Activated CD8-positive, alpha-beta T cell treated with anti-CD3 and anti-CD28 coated beads, Interleukin-2, amount 10 ng/mL, durations not matched to agents 7 days and 5 days (primary cell): ENCODE results near the gene DLG2. TPM values are rescaled to one million over a fixed set of nuclear protein-coding genes. Genes with fewer than 3 reads are reported as not detected.

Experiments used
- ATAC-seq: fragments of 150-1000 bp; cut with Tn5 transposase; one replicate; pipeline ENCODE4 v1.10.0; 2021; ENCODE audit warnings: moderate library complexity
- CTCF ChIA-PET: fragments of 350-600 bp; sonication (Branson Sonifier 250); formaldehyde crosslinking; loops from one replicate; lab custom pipeline; 2021; ENCODE audit warnings: antibody characterized with exemption; lab: Charles Lee
- POLR2A ChIA-PET: fragments of 350-600 bp; sonication (Branson Sonifier 250); formaldehyde crosslinking; loops from one replicate; lab custom pipeline; 2021; ENCODE audit warnings: antibody characterized with exemption; lab: Charles Lee
- DNase-seq: peaks from one replicate; pipeline ENCODE4 v3.0.0-alpha.2; 2020
- H3K27ac Mint-ChIP-seq: one replicate; pipeline ENCODE4 v1.8.0; 2021; ENCODE audit warnings: mild to moderate bottlenecking, mixed read lengths
- H3K27me3 Mint-ChIP-seq: one replicate; pipeline ENCODE4 v1.8.0; 2021; ENCODE audit warnings: low read depth, mixed read lengths
- H3K36me3 Mint-ChIP-seq: one replicate; pipeline ENCODE4 v1.8.0; 2021; ENCODE audit warnings: low read depth, mixed read lengths
- H3K4me1 Mint-ChIP-seq: one replicate; pipeline ENCODE4 v1.8.0; 2021; ENCODE audit warnings: low read depth, mixed read lengths
- H3K4me3 Mint-ChIP-seq: one replicate; pipeline ENCODE4 v1.8.0; 2021; ENCODE audit warnings: mild to moderate bottlenecking, mixed read lengths
- H3K9me3 Mint-ChIP-seq: one replicate; pipeline ENCODE4 v1.8.0; 2022; ENCODE audit warnings: mixed read lengths; ENCODE audit not compliant: insufficient read depth
- total RNA-seq, 2 experiments: library from RNA; stranded (reverse); gene quantifications; one replicate each; pipeline ENCODE4 v1.2.3, GENCODE V29; 2021

Gene DLG2
- total RNA-seq, 2 experiments from 2014 or later = 1.3 to 1.6 TPM

GRCh38 chr11:83583757-83584366 lies 2043.3 kb downstream of the DLG2 start:
- ATAC-seq = no peak
- Mint-ChIP-seq H3K4me3 (no peak overlapping the region), H3K27ac (no peak overlapping the region), H3K4me1 (no peaks in the 10 kb centered on the region), H3K27me3 (no peaks in the 10 kb centered on the region), H3K9me3 (peaks cover 3% of the 10 kb centered on the region), H3K36me3 (no peaks in the 10 kb centered on the region)
- CTCF ChIA-PET = no interaction called here
- POLR2A ChIA-PET = no interaction called here
- no peak for DNase-seq

GRCh38 chr11:83574519-83574918 lies 2052.6 kb downstream of the DLG2 start:
- Mint-ChIP-seq H3K27me3 (no peaks in the 10 kb centered on the region), H3K4me1 (no peaks in the 10 kb centered on the region), H3K4me3 (no peak overlapping the region), H3K27ac (no peak overlapping the region), H3K36me3 (no peaks in the 10 kb centered on the region), H3K9me3 (no peaks in the 10 kb centered on the region)
- no peak for ATAC-seq
- ChIA-PET POLR2A (no interaction called here), CTCF (no interaction called here)
- DNase-seq = no peak

- H3K27me3 Mint-ChIP-seq = no peaks in the 10 kb centered on the region
- H3K4me3 Mint-ChIP-seq = no peak overlapping the region
- ATAC-seq (no peak), DNase-seq (no peak)
- H3K27ac Mint-ChIP-seq = no peak overlapping the region
- CTCF ChIA-PET = no interaction called here
- H3K4me1 Mint-ChIP-seq = no peaks in the 10 kb centered on the region
- POLR2A ChIA-PET = no interaction called here
- no peaks in the 10 kb centered on the region for H3K9me3 Mint-ChIP-seq
- H3K36me3 Mint-ChIP-seq = no peaks in the 10 kb centered on the region
Measured at GRCh38 chr11:83572581-83573496, 2054.3 kb downstream of the DLG2 start.

GRCh38 chr11:83571302-83571701 lies 2055.8 kb downstream of the DLG2 start:
- H3K4me1 Mint-ChIP-seq = no peaks in the 10 kb centered on the region

GRCh38 chr11:83569134-83569805 lies 2057.9 kb downstream of the DLG2 start:
- H3K27ac Mint-ChIP-seq = no peak overlapping the region
- no peaks in the 10 kb centered on the region for H3K27me3 Mint-ChIP-seq
- ChIA-PET CTCF (interaction anchor here (0.6 kb wide), 1 partner anchor 187 kb away, joined by 3 read pairs; no protein-coding TSS in a partner anchor), POLR2A (no interaction called here)
- DNase-seq = no peak
- no peaks in the 10 kb centered on the region for H3K9me3 Mint-ChIP-seq
- no peak overlapping the region for H3K4me3 Mint-ChIP-seq
- H3K36me3 Mint-ChIP-seq = no peaks in the 10 kb centered on the region
- no peaks in the 10 kb centered on the region for H3K4me1 Mint-ChIP-seq
- no peak for ATAC-seq

More at GRCh38 chr11:83571302-83571701, 2055.8 kb downstream of the DLG2 start:
- Mint-ChIP-seq H3K27me3 (no peaks in the 10 kb centered on the region), H3K4me3 (no peak overlapping the region), H3K36me3 (no peaks in the 10 kb centered on the region), H3K27ac (no peak overlapping the region), H3K9me3 (no peaks in the 10 kb centered on the region)
- DNase-seq = no peak
- ATAC-seq = no peak
- ChIA-PET POLR2A (no interaction called here), CTCF (no interaction called here)

- POLR2A ChIA-PET = no interaction called here
- CTCF ChIA-PET = interaction anchor here (0.6 kb wide), 1 partner anchor 188 kb away, joined by 3 read pairs; no protein-coding TSS in a partner anchor
- Mint-ChIP-seq H3K4me3 (no peak overlapping the region), H3K9me3 (no peaks in the 10 kb centered on the region), H3K36me3 (no peaks in the 10 kb centered on the region), H3K27ac (no peak overlapping the region), H3K27me3 (no peaks in the 10 kb centered on the region), H3K4me1 (no peaks in the 10 kb centered on the region)
- ATAC-seq = no peak
- DNase-seq = no peak
Measured at GRCh38 chr11:83568516-83568915, 2058.6 kb downstream of the DLG2 start.

- POLR2A ChIA-PET = no interaction called here
- CTCF ChIA-PET = no interaction called here
- Mint-ChIP-seq H3K9me3 (no peaks in the 10 kb centered on the region), H3K27ac (no peak overlapping the region), H3K27me3 (no peaks in the 10 kb centered on the region), H3K36me3 (no peaks in the 10 kb centered on the region), H3K4me1 (no peaks in the 10 kb centered on the region), H3K4me3 (no peak overlapping the region)
- DNase-seq (no peak), ATAC-seq (no peak)
Measured at GRCh38 chr11:83566950-83567349, 2060.2 kb downstream of the DLG2 start.

- DNase-seq (no peak), ATAC-seq (no peak)
- Mint-ChIP-seq H3K4me1 (no peaks in the 10 kb centered on the region), H3K27ac (no peak overlapping the region), H3K27me3 (no peaks in the 10 kb centered on the region), H3K9me3 (no peaks in the 10 kb centered on the region), H3K4me3 (no peak overlapping the region), H3K36me3 (no peaks in the 10 kb centered on the region)
- ChIA-PET POLR2A (no interaction called here), CTCF (no interaction called here)
Measured at GRCh38 chr11:83564870-83565269, 2062.3 kb downstream of the DLG2 start.

- POLR2A ChIA-PET = no interaction called here
- H3K27me3 Mint-ChIP-seq = no peaks in the 10 kb centered on the region
Measured at GRCh38 chr11:83558281-83558680, 2068.9 kb downstream of the DLG2 start.

GRCh38 chr11:83557653-83558052 lies 2069.5 kb downstream of the DLG2 start:
- Mint-ChIP-seq H3K9me3 (no peaks in the 10 kb centered on the region), H3K36me3 (no peaks in the 10 kb centered on the region), H3K27me3 (no peaks in the 10 kb centered on the region), H3K27ac (no peak overlapping the region), H3K4me3 (no peak overlapping the region), H3K4me1 (no peaks in the 10 kb centered on the region)
- POLR2A ChIA-PET = no interaction called here
- DNase-seq = no peak
- no peak for ATAC-seq
- CTCF ChIA-PET = no interaction called here

More at GRCh38 chr11:83558281-83558680, 2068.9 kb downstream of the DLG2 start:
- no peaks in the 10 kb centered on the region for H3K9me3 Mint-ChIP-seq
- no peaks in the 10 kb centered on the region for H3K36me3 Mint-ChIP-seq
- no peak for DNase-seq
- CTCF ChIA-PET = no interaction called here
- no peak overlapping the region for H3K4me3 Mint-ChIP-seq
- no peak overlapping the region for H3K27ac Mint-ChIP-seq
- H3K4me1 Mint-ChIP-seq = no peaks in the 10 kb centered on the region
- no peak for ATAC-seq

GRCh38 chr11:83554876-83555275 lies 2072.3 kb downstream of the DLG2 start:
- Mint-ChIP-seq H3K36me3 (no peaks in the 10 kb centered on the region), H3K4me3 (no peak overlapping the region), H3K4me1 (no peaks in the 10 kb centered on the region), H3K27ac (no peak overlapping the region), H3K9me3 (no peaks in the 10 kb centered on the region), H3K27me3 (no peaks in the 10 kb centered on the region)
- ChIA-PET CTCF (no interaction called here), POLR2A (no interaction called here)
- ATAC-seq = no peak
- no peak for DNase-seq
